ENCODE measurements around the gene P2RX1. TPM values are rescaled to one million over a fixed set of nuclear protein-coding genes. Genes with fewer than 3 reads are reported as not detected.

The P2RX1 gene
- polyA plus RNA-seq, 1 experiment: 0.05 TPM

DNA sequence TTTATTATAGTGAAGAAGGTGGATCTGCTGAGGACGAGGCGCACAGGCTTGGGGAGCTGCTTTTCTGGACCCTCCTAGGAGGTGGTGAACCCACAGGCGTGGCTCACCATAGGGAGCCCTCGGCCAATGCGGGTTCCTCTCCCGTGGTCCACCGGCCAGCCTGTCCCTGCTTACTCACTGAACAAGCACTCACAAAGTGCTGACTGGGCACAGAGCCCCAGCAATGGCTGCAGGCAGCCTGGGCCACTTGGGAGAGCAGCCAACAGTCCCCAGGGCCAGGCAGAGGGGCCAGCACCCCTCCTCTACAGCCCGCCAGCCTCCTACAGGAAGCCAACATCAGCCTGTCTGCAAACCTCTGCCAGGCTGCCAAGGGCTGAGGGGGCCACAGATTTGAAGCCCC lies 51.1 kb downstream of the P2RX1 start:
- DNase-seq (ENCODE audit: low read depth, low spot score): no peak
- ChIA-PET CTCF (interaction anchor here (0.6 to 2.5 kb wide), 7 partner anchors 14 to 192 kb away, joined by 3 to 26 read pairs (median 5); partner anchors contain the start of gene NCBP3), POLR2A (interaction anchor here (1.0 kb wide), 1 partner anchor 25 kb away, joined by 3 read pairs; no protein-coding TSS in a partner anchor)
- TF ChIP-seq CTCF (IDR thresholded peaks at IDR 0.05; ENCODE audit: low read depth, low read length): no peak
- no peaks in the 10 kb centered on the region; the same call in 1 of the 2 replicates for H3K9me3 ChIP-seq (ENCODE audit: control insufficient read depth, insufficient read depth, low read length)
- no peaks in the 10 kb centered on the region for H3K27me3 ChIP-seq (ENCODE audit: control insufficient read depth, insufficient read depth, low read length)
- no peak overlapping the region for H3K4me3 ChIP-seq (ENCODE audit: low read depth, low read length)
- H3K27ac ChIP-seq (ENCODE audit: low read depth, low read length): no peak overlapping the region

DNA sequence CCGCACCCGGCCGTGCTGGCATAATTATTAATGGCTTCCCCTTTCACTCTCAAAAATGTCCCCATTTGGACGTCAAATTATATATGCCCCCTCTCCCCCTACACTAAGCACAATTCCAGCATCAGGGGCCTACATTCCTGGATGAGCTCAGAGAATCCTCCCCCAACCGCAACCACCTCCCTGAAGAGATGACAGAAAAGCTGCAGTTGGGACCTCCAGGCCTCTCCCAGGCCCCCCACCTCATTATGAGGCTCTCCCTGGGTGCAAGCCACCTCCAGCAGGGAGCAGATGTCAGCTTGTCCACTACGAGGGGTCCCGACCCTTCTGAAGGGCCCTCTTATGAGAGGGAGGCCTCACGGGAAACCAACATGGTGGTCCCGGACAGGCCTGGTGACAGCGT lies 51.7 kb downstream of the P2RX1 start:
- POLR2A ChIA-PET: no interaction called here
- CTCF ChIA-PET: interaction anchor here (1.3 to 2.5 kb wide), 9 partner anchors 15 to 211 kb away, joined by 4 to 26 read pairs (median 6); partner anchors contain the start of gene NCBP3

DNA sequence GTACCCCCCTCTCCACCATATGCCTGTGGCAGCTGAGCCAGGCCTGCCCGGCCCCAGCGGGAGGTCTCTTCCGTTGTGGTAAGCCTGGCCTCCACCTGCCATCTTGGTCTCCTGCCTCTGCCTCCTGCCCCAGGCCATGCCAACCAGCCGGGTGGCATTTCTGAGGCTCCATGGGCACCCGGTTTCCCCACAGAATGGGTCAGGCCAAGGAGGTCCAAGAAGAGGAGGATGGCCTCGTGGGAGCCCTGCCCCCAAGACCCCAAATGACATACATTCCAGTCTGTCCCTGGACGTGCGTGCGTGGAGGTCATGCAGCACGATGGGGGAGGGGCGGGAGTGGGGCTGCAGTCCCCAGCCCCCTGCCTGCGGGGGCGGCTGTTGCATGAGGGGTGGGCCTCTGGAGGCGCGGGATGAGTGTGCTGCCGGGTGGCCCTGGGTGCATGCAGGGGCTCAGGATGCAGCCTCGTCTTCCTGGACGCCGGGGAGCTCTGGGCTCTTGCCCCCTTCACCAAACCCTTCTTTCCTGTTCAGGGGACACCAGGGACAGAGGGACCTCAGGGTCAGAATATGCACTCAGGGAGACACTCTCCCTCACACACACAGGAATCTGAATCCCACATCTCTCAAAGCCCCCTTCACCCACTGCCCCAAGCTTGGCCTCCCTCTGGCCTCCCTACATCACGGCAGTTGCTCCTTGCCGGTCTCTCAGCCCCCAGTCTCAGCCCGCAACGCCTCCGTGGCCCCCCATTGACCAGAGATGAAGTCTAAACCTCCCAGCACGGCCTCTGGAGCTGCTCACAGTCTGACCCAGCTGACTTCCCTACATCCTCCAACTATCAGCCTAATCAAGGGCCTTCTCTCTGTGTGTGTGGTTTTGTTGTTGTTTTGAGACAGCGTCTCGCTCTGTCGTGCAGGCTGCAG lies 54.2 kb downstream of the P2RX1 start:
- H3K4me3 ChIP-seq (ENCODE audit: low read depth, low read length): no peak overlapping the region
- CTCF ChIA-PET: interaction anchor here (2.5 to 7.3 kb wide), 2 partner anchors 16 to 127 kb away, joined by 10 to 51 read pairs; partner anchors contain the start of gene NCBP3
- no peak for TF ChIP-seq CTCF (IDR thresholded peaks at IDR 0.05; ENCODE audit: low read depth, low read length)
- no peak for DNase-seq (ENCODE audit: low read depth, low spot score)
- H3K9me3 ChIP-seq (ENCODE audit: control insufficient read depth, insufficient read depth, low read length): no peaks in the 10 kb centered on the region
- no peak overlapping the region for H3K27ac ChIP-seq (ENCODE audit: low read depth, low read length)
- H3K27me3 ChIP-seq (ENCODE audit: control insufficient read depth, insufficient read depth, low read length): no peaks in the 10 kb centered on the region
- POLR2A ChIA-PET: no interaction called here

More for the DNA sequence above, 51.7 kb downstream of the P2RX1 start:
- TF ChIP-seq CTCF (IDR thresholded peaks at IDR 0.05; ENCODE audit: low read depth, low read length): no peak
- no peaks in the 10 kb centered on the region for H3K27me3 ChIP-seq (ENCODE audit: control insufficient read depth, insufficient read depth, low read length)
- DNase-seq (ENCODE audit: low read depth, low spot score): no peak
- no peak overlapping the region for H3K4me3 ChIP-seq (ENCODE audit: low read depth, low read length)
- H3K9me3 ChIP-seq (ENCODE audit: control insufficient read depth, insufficient read depth, low read length): no peaks in the 10 kb centered on the region; the same call in 1 of the 2 replicates
- H3K27ac ChIP-seq (ENCODE audit: low read depth, low read length): no peak overlapping the region

DNA sequence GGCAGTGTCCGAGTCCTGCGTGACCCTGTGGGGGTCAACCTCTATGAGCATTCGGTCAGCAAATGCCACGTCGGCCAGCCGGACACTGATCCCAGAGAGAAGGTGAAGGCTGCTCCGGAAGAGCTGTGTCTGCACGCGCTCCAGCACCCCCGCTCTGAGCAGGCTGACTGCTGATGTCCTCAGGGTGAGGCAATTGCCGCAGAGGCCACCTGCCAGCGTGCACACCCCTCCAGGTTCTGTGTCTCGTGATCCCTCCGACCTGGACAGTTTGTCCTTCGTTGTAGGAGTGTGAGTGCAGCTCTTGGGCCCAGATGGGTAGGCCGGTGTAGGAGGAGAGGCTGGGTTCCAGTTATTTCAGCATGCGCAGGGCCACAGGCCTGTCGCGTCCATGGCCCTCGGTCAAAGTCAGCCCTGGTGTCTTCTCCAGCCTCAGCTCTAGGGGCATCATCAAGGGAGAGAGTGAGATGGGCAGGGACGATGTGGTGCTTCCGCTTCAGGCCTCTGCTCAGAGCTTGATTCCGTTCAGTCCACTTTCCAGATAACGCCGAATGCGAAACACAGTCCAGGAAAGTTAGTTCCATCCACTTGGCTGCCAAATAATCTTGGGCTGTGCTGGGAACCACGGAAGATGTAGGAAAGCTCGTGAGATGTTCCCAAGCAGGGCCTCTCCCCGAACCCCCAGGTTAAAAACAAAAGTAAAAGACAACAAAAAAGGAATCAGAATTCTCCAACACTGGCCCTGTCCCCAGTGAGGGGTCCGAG lies 55.1 kb downstream of the P2RX1 start:
- ChIA-PET CTCF (interaction anchor here (7.3 kb wide), 1 partner anchor 16 kb away, joined by 51 read pairs; the partner anchor contains the start of gene NCBP3), POLR2A (no interaction called here)
- DNase-seq (ENCODE audit: low read depth, low spot score): no peak
- Histone ChIP-seq H3K9me3 (ENCODE audit: control insufficient read depth, insufficient read depth, low read length) (no peaks in the 10 kb centered on the region), H3K27ac (ENCODE audit: low read depth, low read length) (no peak overlapping the region), H3K4me3 (ENCODE audit: low read depth, low read length) (no peak overlapping the region), H3K27me3 (ENCODE audit: control insufficient read depth, insufficient read depth, low read length) (no peaks in the 10 kb centered on the region)
- no peak for TF ChIP-seq CTCF (IDR thresholded peaks at IDR 0.05; ENCODE audit: low read depth, low read length)

Measured in AG04450 (cell line).